Stimulated activated CD8-positive, alpha-beta memory T cell treated with anti-CD3 and anti-CD28 coated beads, Interleukin-15, amount 100 ng/mL, for 4 hours (primary cell): Measurements from ENCODE around the gene PALD1.

Experiments used
- DNase-seq, 2 donors: peaks; one replicate each; pipeline ENCODE4 v3.0.0-alpha.2; 2020; ENCODE audit warnings: low read depth in 2 of 2

Gene PALD1

DNA sequence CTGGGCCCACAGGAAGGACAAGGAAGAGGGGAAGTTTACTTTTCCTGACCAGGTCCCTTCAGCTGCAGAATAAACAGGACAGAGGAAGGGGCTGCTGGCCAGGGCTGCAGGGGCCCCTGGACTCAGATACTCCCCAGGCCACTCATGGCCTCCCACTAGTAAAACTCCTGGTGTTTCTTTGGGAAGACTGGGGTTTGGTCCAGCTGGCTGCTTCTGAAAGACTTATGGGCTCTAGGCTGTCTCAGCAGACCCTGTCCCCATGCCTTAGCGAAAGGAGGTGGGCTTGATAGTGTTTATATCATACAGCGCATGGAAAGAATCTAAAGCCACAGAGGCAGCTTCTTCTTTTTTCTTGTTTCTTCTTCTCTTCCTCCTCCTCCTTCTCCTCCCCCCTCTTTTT lies 56.4 kb downstream of the PALD1 start:
- DNase-seq: no peak

DNA sequence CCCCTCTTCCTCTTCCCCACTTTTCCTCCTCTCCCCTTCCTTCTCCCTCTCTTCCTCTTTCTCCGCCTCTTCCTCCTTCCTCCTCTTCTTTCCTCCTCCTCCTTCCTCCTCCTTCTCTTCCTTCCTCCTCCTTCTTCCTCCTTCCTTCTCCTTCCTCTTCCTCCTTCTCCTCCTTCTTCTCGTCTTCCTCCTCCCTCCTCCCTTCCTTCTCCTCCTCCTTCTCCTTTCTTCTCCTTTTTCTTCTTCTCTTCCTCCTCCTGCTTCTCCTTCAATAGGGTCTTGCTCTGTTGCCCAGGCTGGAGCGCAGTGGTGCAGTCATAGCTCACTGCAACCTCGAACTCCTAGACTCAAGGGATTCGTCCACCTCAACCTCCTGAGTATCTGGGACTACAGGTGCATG lies 56.9 kb downstream of the PALD1 start:
- DNase-seq: no peak

DNA sequence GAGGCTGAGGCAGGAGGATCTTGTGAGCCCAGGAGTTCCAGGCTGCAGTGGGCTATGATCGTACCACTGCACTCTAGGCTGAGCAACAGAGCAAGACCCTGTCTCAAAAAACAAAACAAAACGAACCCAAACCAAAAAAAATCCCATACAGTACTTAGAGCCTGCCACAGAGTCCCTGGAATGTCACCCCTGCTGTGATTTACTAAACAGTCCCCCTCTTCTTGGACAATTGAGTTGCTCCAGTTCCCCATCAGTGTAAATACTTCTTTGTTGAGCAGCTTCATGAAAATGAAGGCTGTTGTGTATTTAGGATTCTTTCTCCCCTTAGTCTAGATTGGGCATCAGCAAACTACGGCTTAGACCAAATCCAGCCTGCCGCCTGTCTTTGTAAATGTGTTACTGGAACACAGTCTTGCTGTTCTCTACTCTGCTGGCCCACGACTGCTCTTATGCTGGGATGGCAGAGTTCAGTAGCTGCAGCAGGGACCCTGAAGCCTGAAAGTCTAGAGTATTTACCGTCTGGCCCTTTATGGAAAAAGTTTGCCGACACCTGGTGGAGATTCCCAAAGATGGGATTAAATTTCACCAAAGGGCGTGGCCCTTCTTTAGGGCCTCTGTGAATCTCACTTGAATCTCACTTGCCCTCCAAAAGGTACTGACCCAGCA lies 57.8 kb downstream of the PALD1 start:
- DNase-seq: no peak

DNA sequence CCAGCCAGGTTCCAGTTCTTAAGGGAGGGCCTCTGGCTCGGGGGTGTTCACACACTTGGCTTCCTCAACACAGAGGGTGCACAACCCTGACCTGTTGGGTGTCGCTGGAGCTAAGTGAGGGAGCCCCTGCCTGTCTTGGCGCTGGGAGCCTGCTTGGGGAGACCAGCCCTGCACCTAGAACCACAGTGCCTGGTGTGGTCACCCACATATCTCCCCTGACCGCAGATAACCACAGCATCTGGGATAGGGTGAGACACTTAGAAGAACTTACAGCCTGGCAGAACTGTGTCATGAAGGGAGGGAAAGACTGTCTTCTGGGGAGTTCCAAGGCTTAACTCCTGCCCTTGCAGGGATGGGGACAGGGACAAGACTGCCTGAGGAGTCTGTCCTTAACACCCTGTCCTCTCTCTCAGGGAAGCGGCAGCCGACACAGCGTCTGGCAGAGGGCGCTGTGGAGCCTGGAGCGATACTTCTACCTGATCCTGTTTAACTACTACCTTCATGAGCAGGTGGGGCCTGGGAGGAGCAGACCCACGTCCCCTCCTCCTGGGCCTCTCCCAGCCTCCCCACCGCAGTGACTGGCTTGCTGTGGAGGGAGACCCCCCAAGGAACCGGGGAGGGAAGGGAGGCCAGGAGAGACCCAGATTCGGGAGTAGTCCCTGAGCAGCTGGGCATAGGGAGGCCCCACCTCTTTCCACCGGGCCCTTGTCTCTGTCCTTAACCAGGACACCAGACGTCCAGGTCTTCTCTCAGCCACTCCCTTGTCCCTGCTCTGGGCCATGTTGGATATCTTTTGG lies 59.0 kb downstream of the PALD1 start:
- DNase-seq: no peak

DNA sequence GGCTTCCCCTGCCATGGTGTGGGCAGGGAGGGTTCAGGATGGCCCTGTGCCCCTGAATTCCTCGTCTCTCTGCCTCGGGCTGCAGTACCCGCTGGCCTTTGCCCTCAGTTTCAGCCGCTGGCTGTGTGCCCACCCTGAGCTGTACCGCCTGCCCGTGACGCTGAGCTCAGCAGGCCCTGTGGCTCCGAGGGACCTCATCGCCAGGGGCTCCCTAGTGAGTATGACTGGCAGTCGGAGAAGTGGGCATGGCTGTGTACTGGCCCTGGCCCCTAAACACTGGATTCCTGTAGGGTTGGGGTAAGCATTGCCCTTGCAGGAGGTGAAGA lies 59.6 kb downstream of the PALD1 start:
- no peak for DNase-seq

DNA sequence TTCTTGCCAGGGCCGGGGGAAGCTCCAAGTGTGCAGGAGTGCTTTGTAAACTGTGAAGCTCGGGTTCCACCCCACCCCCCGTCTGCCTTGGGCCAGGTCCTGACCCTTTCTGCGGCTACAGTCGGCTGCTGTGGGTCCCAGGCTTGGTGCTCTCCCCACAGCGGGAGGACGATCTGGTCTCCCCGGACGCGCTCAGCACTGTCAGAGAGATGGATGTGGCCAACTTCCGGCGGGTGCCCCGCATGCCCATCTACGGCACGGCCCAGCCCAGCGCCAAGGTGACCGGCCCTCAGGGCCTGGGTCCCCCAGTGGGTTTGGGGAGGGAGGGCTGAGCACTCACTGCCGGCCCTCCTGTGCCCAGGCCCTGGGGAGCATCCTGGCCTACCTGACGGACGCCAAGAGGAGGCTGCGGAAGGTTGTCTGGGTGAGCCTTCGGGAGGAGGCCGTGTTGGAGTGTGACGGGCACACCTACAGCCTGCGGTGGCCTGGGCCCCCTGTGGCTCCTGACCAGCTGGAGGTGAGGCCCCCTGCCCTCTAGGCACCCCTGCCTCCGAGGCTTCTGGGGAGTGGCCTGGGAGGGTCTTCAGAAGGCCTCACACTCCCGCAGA lies 60.3 kb downstream of the PALD1 start:
- no peak for DNase-seq

DNA sequence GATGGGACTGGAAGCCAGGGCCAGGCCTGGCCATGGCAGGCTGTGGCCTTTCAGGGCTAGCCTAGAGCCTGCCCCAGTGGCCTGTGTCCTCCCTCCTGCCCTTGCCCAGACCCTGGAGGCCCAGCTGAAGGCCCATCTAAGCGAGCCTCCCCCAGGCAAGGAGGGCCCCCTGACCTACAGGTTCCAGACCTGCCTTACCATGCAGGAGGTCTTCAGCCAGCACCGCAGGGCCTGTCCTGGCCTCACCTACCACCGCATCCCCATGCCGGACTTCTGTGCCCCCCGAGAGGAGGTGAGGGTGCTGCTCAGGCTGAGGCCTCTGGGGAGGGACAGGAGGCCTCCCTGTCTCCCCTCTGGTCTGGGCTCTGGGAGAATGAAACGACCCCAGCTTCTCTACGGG lies 60.9 kb downstream of the PALD1 start:
- DNase-seq: no peak

DNA sequence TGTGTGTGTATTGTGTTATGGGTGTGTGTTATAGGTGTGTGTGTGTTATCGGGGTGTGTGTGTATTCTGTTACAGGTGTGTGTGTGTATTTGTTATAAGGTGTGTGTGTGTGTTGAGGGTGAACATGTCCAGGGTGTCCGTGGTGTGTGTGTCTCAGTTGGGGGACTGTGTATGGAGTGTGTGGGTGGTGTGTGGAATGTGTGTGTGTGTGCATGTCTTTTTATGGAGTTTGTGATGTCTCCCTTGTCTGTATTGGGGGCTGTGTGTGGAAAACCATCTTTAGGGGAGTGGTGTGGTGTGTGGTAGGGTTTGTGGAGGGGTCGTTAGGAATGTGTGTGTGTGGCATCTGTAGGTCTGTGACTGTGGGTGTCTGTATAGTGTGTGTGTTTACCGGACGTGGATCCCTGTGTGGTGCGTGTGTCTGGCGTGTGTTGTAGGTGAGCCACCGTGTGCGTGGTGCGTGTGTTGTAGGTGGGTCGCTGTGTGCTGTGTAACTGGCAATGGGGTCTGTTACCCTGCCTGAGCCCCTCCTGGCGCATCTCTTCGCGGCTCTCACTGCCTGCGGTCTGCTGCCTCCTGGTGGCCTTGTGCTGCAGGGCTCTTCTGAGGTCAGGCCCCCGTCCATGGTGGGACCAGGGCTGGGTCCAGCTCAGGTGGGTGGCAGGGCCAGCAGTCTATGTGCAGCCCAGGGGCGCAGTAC lies 61.7 kb downstream of the PALD1 start:
- DNase-seq: no peak

DNA sequence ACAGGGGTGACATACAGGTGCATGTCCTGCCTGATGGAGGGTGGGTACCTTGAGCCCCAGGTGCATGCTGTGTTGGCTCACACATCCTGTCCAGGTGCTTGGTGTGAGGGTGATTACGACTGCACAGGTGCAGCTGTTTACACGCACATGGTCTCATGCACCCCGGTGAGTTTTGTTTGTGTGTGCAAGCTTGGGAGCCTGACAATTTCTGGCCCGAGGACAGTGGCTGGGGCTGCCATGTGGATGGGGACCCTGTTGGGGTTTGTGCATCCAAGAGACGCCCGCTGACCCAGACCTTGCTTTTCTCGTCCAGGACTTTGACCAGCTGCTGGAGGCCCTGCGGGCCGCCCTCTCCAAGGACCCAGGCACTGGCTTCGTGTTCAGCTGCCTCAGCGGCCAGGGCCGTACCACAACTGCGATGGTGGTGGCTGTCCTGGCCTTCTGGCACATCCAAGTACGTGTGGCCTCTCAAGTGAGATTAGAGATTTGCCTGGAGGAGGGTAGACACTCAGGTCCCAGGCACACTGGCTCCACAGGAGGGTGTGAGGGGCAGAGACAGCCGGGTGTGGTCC lies 62.3 kb downstream of the PALD1 start:
- no peak for DNase-seq

DNA sequence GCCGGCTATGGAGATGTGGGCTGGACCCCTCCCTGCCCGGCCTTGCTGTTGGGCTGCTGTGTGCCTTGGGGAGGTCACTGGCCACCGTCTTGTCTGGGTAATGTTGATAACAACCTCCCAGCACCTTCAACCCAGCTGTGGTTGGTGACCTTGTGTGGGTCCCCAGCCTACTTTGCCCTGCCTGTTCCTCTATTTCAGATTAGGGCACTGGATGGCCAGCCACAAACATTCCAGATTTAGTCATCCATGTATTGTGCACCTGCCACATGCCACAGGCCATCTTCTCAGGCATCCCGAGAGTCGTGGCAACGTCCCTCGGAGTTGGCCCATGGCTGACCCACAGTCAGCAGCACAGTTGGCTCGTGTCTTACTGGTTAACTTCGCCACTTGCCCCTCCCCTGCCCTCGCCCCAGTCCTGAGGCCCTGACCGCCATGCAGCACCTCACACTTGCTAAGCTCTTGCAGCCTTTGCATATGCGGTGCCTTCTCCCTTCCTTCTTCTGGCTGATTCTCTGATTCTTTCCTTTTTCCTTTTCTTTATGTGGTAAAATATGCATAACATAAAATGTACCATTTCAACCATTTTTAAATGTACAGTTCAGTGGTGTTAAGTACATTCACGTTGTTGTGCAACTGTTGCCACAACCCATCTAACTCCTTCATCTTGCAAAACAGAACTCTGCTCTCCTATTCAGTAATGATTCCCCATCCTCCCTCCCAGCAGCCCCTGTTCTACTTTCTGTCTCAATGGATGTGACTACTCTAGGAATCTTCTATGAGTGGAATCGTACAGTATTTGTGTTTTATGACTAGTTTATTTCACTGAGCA lies 63.4 kb downstream of the PALD1 start:
- DNase-seq: no peak

DNA sequence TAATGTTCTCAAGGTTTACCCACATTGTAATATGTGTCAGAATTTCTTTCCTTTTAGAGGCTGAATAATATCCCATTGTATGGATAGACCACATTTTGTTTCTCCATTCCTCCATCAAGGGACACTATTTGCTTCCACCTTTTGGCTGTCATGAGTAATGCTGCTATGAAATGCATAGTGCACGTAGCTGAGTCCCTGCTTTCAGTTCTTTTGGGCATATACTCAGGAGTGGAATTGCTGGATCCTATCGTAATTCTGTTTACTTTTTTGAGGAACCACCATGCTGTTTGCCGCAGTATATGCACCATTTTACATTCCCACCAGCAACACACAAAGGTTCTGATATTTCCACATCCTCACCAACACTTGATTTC lies 64.0 kb downstream of the PALD1 start:
- no peak for DNase-seq

DNA sequence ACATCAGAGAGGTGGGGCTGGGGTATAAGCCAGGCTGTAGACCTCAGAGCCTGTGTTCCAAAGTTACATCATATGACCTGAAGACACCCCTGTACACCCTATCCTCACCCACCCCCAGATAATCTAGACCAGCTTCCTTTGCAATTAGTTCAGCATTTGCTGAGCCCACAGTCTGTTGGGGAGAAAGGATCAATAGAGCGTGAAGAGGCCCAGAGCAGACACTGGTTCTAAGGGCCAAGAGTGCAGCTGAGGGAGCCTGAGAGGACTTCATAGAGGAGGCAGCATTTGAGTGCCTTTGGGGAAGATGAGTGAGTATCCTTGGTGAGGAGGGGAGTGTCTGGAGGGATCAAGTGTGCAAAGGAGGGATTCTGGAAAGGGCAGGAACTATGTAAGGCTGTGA lies 65.3 kb downstream of the PALD1 start:
- no peak for DNase-seq

DNA sequence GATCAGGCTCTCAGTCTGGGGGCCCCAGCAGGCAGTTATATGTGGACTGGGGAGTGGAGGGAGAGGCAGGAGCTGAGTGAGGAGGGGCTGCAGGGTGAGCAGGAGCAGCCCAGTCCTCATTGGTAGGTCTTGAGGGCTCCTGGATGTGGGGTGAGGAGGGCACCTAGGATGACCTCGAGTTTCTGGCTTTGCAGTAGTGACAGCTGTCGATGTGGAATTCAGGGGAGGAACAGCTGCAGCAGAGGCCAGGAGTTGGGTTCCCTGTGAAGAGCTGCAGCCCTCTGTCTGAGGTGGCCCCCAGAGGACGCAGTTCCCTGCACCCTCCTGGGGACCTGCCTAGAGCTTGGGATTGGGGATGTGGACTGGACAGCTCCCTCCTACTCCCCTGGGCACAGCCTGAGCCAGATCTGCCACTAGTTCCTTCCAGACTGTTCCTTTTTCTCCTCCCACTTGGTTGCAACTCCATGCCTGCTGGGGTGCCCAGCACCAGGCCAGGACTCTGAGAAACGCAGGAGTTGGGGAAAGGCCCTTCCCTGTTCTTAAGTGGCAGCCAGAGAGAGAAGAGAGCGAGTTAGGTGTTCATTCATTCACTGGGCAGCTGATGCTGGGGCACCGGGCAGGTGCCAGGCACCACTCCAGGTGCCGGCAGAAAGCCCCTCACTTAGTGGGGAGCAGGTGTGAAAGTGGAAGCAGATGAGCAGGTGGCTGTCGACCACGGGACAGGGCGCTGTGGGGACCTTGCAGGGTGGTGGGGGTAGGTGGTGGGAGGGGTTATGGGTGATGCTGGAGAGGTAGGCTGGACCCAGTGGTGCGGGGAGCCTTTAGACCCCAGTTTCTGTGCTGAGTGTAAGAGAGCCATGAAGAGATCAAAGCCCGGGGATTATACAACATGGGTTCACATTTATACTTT lies 66.1 kb downstream of the PALD1 start:
- no peak for DNase-seq

DNA sequence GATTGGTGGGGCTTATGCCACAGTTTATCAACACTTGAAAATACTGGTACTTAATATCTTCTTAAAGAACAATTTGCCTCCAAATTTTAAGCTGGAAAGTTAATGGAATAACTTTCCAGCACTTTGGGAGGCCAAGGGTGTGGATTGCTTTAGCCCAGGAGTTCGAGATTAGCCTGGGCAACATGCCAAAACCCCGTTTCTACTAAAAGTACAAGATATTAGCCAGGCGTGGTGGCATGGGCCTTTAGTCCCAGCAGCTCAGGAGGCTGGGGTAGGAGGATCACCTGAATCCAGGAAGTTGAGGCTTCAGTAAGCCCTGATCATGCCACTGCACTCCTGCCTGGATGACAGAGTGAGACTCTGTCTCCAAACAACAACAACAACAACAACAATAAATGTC lies 68.0 kb downstream of the PALD1 start:
- DNase-seq: no peak

DNA sequence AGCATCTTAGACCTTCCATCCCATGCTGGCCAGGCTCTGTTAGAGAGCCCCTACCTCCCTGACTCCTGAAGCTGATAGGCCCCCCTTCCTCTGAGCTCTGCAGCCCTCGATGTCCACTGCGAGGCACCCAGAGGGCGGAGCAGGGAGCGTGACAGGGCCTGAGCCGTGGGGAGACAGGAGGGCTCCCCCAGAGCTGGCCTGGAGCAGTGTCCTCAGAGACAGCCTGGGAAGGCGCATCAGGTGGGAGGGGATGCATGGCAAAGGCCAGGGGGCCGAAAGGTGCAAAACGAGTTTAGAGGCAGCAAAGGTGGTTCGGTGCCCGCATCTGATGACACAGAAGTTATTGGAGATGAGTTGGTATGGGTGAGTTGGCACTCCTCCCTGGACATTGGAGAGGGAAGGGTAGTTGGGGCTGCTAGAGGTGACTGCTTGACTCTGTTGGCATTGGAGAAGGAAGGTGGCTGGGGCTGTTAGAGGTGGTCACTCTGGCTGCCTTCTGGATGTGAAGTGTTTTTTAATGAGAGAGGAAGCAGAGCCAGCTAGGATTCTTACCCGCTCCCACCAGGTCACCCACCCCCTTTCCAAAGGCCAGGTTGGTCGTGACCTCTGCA lies 70.9 kb downstream of the PALD1 start:
- no peak for DNase-seq

DNA sequence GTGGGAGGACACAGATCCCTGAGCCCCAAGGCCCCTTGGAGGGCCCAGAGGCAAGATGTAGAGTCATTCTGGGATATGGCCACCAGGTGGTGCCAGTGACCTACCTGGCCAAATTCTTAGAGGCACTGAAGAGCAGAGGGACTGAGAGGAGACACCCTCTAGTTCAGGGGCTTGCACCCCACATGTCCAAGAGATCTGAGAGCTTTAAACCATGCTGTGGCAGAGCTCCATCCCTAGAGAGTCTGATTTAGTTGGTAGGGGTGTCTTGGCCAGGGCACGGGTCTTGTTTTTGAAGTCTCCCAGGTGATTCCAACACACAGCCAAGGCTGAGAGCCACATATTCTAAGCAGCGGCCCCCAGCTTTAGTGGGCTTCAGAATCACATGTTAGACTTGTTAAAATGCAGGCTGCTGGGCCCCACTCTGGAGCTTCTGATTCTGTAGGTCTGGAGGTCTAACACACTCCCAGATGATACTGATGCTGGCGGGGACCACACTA lies 71.4 kb downstream of the PALD1 start:
- DNase-seq: peak; percentile 43 to 53

DNA sequence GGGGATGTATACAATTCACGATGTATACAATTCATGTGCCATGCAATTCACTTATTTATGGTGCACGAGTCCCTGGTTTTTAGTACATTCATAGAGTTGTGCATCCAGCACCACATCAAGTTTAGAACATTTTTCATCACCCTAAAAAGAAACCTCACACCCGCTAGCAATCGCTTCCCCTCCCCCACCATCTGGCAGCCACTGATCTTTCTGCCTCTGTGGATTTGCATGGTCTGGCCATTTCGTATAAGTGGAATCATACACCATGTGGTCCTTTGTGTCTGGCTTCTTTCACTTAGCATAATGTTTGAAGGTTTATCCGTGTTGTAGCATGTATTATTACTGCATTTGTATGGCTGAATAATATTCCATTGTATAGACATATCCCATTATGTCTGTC lies 71.9 kb downstream of the PALD1 start:
- no peak for DNase-seq

DNA sequence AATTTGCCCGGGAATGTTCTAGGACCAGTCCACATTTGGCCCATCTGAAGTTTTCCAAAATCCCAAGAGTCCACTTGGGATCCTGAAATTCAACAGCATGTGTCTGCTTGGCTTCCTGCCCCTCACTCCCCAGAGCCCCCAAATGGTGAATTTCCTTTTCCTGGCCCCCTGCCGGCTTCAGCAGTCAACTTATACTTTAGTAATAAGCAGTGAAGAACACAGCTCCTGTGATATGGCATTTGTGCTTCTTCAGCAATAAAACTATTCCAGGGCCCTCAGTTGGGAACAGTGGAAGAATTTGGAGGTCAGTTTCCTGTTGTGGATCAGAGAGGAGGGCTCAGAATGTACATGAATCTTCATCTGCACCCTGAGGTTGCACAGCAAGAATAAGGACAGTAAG lies 72.9 kb downstream of the PALD1 start:
- no peak for DNase-seq

DNA sequence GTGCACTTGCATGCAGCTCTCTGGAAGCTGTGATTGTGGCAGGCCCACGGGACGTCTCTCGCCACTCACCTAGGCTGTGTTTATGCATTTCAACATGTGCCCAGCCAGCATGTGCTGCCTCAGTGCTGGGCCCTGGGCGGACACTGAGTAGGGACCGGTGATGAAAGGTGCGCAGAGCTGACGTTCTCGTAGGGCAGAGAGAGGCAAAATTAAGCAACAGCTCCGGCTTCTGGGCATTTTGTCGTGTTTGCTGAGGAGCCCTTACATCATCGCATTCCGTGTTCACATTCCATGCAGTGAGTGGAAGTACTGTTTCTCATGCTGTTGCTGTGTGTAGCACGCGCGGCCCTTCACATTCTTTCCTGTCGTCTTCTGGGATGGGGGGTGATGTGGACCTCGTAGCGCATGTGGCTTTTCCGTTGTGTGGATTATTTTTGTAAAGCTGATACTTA lies 73.4 kb downstream of the PALD1 start:
- no peak for DNase-seq

DNA sequence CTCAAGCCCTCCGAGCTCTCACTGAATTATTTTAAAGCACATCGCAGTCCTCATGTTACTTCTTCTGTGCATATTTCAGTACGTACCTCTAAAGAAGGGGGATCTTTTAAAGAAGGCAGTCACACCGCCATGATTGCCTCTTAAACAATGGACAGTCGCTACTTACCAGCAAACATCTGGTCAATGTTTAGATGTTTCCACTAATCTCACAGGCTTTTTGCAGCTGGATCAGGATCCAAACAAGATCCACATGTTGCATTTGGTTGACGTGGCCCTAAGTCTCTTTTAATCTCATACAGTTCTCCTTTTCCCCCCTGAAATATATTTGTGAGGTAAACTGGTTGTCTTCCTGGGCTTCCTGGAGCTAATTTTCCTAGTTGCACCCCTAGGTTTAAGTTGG lies 74.0 kb downstream of the PALD1 start:
- DNase-seq: no peak
